Tibial nerve (tissue), 4 donors: ENCODE measurements around the gene TOR1AIP1.

Source experiments
- CTCF ChIP-seq, 5 experiments: fragments of 200-600 bp in 3 of 5; fragments of 450-650 bp in 2 of 5; sonication (generic) in 3 of 5; IDR thresholded peaks; one replicate each; pipeline ENCODE4 v1.5.1; 2016 to 2019; ENCODE audit warnings: antibody characterized with exemption in 5 of 5, mild to moderate bottlenecking in 3 of 5, moderate library complexity in 2 of 5
- EP300 ChIP-seq, 2 donors: sonication (generic); formaldehyde crosslinking; IDR thresholded peaks; one replicate each; pipeline ENCODE4 v1.6.1; 2017; ENCODE audit warnings: antibody characterized with exemption in 2 of 2, mild to moderate bottlenecking in 1 of 2
- POLR2A ChIP-seq, 2 donors: fragments of 450-650 bp; IDR thresholded peaks; one replicate each; pipeline ENCODE4 v1.6.1; 2017; ENCODE audit warnings: antibody characterized with exemption in 2 of 2, mild to moderate bottlenecking in 2 of 2, moderate library complexity in 2 of 2

GRCh38 chr1:179883745-179884138, 1.7 kb downstream of the TOR1AIP1 start:
- TF ChIP-seq CTCF (IDR thresholded peaks at IDR 0.05), result no peak
- TF ChIP-seq POLR2A (IDR thresholded peaks at IDR 0.05), result no peak
- TF ChIP-seq EP300 (IDR thresholded peaks at IDR 0.05), result no peak
